Heart left ventricle (tissue), 16 donors: ENCODE measurements around the gene TNFAIP8L1. TPM values are rescaled to one million over a fixed set of nuclear protein-coding genes. Genes with fewer than 3 reads are reported as not detected.

Experiments used
- ATAC-seq, 4 donors: fragments of 200-7000 bp; cut with Tn5 transposase; one replicate each; pipeline ENCODE4 v1.9.1; 2020 to 2022; ENCODE audit warnings: moderate library complexity in 4 of 4, mild to moderate bottlenecking in 3 of 4, moderate number of reproducible peaks in 1 of 4
- DNase-seq, 5 donors: peaks; one replicate each; pipeline ENCODE4 v3.0.0-alpha.2; 2020
- H3K27ac ChIP-seq, 12 donors: fragments of 200-600 bp; sonication (generic) in 4 of 12; one replicate each; pipeline versions ENCODE4 v1.5.0 to v1.8.0; 2016 to 2022; ENCODE audit warnings: mild to moderate bottlenecking in 2 of 12
- H3K27me3 ChIP-seq, 9 donors: fragments of 200-600 bp; sonication (generic) in 2 of 9; one replicate each; pipeline versions ENCODE4 v1.5.1 to v1.8.0; 2016 to 2022; ENCODE audit warnings: mild to moderate bottlenecking in 3 of 9
- H3K36me3 ChIP-seq, 9 donors: fragments of 200-600 bp; sonication (generic) in 2 of 9; one replicate each; pipeline versions ENCODE4 v1.5.0 to v1.8.0; 2018 to 2022; ENCODE audit warnings: mild to moderate bottlenecking in 2 of 9
- H3K4me1 ChIP-seq, 12 donors: fragments of 200-600 bp; sonication (generic) in 4 of 12; one replicate each; pipeline versions ENCODE4 v1.5.0 to v1.8.0; 2016 to 2022; ENCODE audit warnings: mild to moderate bottlenecking in 3 of 12
- H3K4me3 ChIP-seq, 12 donors: fragments of 200-600 bp; sonication (generic) in 4 of 12; one replicate each; pipeline versions ENCODE4 v1.5.0 to v1.8.0; 2017 to 2022; ENCODE audit warnings: mild to moderate bottlenecking in 9 of 12, moderate library complexity in 4 of 12
- H3K9me3 ChIP-seq, 12 donors: fragments of 200-600 bp; sonication (generic) in 4 of 12; one replicate each; pipeline versions ENCODE4 v1.5.0 to v1.8.0; 2016 to 2022; ENCODE audit warnings: mild to moderate bottlenecking in 1 of 12
- POLR2A ChIP-seq, 2 donors: fragments of 450-650 bp; IDR thresholded peaks; one replicate each; pipeline ENCODE4 v1.6.1; 2017; ENCODE audit warnings: antibody characterized with exemption in 2 of 2, mild to moderate bottlenecking in 2 of 2, moderate library complexity in 2 of 2
- WGBS, 4 donors: extraction: QIAGEN DNeasy Blood & Tissue Kit in 2 of 4; methylation state at CpG; one replicate each; pipeline versions ENCODE4 v1.1.5 to v1.1.7; 2013 to 2018; 5-methylcytosine and 5-hydroxymethylcytosine counted together
- intact Hi-C, 10 donors: fragments of 100-400 bp; cut with DNase I; formaldehyde crosslinking; loops; one replicate each; pipeline versions ENCODE4 v1.11.1 to v1.14.2; 2022
- polyA plus RNA-seq, 2 donors: library from polyadenylated mRNA; stranded (reverse); fragments of 200-250 nt; gene quantifications; one replicate each; pipeline ENCODE4 v1.2.3, GENCODE V29; 2013
- total RNA-seq, 9 donors: library from RNA; depleted of rRNA in 2 of 9; stranded (reverse); fragments of >200 nt in 2 of 9; fragmentation: NEBNext Ultra II Directional in 3 of 9; extraction: Animal tissue kit (Norgen Biotek cat#: 25700) in 3 of 9; gene quantifications; one replicate each; pipeline versions ENCODE4 v1.1.0 to v1.2.4, GENCODE V29; 2016 to 2023
- TF ChIP-seq, protein P1 (sequence below), 12 donors: fragments of 200-600 bp; sonication (generic) in 4 of 12; IDR thresholded peaks; one replicate each; pipeline versions ENCODE4 v1.5.0 to v1.8.0; 2018 to 2022; ENCODE audit warnings: antibody characterized with exemption in 12 of 12, mild to moderate bottlenecking in 5 of 12
- donor health status: ischemic (EF 13 %, LVEDD 7.1; RV severe dilation, severe dysfunction).
- donor health status: healthy with polysubstance abuse.
- donor health status: DM: no; HTN: yes; CAD: no.
- donor health status: DM: no; HTN: no; CAD: no.
- donor health status: ischemic (EF 25% LVEDD 6.9; RV normal size, moderate dysfunction).
- donor health status: ischemic (EF 25% LVEDD 5.7; RV mildly dilated, moderate dysfunction).
- donor health status: healthy.
- donor health status: DM: yes; HTN: yes; CAD: no.
- donor health status: ischemic (EF 35%, LVEDD 5.7; RV mildly dilated, moderate dysfunction).
- donor health status: nonischemic (EF 11% LVEDD 7.7; RV severe dilation, severe dysfunction).
- donor health status: DM: yes; HTN: yes; CAD: no.
- donor health status: PGD.
- donor health status: ischemic (EF 29% LVEDD 5.4; RV normal size, mild dysfunction).
- donor health status: nonischemic (EF 23%, LVEDD 6.1; RV moderate dilation, normal function).

Gene TNFAIP8L1
- total and polyA plus RNA-seq, 11 donors, result 2.8 to 15.1 (median 6.1) TPM

- H3K27ac ChIP-seq, result no peak overlapping the region
- intact Hi-C loops, result no loop called here
- no peak for DNase-seq
- no peak overlapping the region for H3K4me3 ChIP-seq
- TF ChIP-seq, protein P1, sequence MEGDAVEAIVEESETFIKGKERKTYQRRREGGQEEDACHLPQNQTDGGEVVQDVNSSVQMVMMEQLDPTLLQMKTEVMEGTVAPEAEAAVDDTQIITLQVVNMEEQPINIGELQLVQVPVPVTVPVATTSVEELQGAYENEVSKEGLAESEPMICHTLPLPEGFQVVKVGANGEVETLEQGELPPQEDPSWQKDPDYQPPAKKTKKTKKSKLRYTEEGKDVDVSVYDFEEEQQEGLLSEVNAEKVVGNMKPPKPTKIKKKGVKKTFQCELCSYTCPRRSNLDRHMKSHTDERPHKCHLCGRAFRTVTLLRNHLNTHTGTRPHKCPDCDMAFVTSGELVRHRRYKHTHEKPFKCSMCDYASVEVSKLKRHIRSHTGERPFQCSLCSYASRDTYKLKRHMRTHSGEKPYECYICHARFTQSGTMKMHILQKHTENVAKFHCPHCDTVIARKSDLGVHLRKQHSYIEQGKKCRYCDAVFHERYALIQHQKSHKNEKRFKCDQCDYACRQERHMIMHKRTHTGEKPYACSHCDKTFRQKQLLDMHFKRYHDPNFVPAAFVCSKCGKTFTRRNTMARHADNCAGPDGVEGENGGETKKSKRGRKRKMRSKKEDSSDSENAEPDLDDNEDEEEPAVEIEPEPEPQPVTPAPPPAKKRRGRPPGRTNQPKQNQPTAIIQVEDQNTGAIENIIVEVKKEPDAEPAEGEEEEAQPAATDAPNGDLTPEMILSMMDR (IDR thresholded peaks at IDR 0.05), result no peak
- ATAC-seq, result no peak
- WGBS, 4 donors, result 77 to 82% (median 82%) methylated on average over 7 to 8 of the region's 8 CpGs
- peaks cover 5 to 84% (median 67%) of the 10 kb centered on the region in 9 donors for H3K36me3 ChIP-seq
- H3K4me1 ChIP-seq, result peaks cover 0 to 7% (median 0%) of the 10 kb centered on the region in 12 donors
- no peaks in the 10 kb centered on the region for H3K27me3 ChIP-seq
- peaks cover 0 to 14% (median 4%) of the 10 kb centered on the region in 12 donors for H3K9me3 ChIP-seq
Observed at GRCh38 chr19:4656102-4656501, 16.8 kb downstream of the TNFAIP8L1 start.

GRCh38 chr19:4657262-4657661 is 17.9 kb downstream of the TNFAIP8L1 start:
- WGBS, 4 donors, result 75 to 82% (median 79%) methylated on average over 14 of the region's 14 CpGs

GRCh38 chr19:4657835-4658234 is 18.5 kb downstream of the TNFAIP8L1 start:
- intact Hi-C loops, result no loop called here
- WGBS, 4 donors, result 92 to 96% (median 95%) methylated on average over 8 of the region's 8 CpGs
- no peak for DNase-seq

More at GRCh38 chr19:4657262-4657661, 17.9 kb downstream of the TNFAIP8L1 start:
- ATAC-seq, result no peak
- Histone ChIP-seq H3K9me3 (peaks cover 0 to 14% (median 4%) of the 10 kb centered on the region in 12 donors), H3K36me3 (peaks cover 5 to 87% (median 73%) of the 10 kb centered on the region in 9 donors), H3K4me3 (no peak overlapping the region), H3K27ac (no peak overlapping the region), H3K4me1 (peaks cover 0 to 7% (median 0%) of the 10 kb centered on the region in 12 donors), H3K27me3 (no peaks in the 10 kb centered on the region)
- DNase-seq, result no peak
- no peak for TF ChIP-seq POLR2A (IDR thresholded peaks at IDR 0.05)
- TF ChIP-seq, protein P1 (IDR thresholded peaks at IDR 0.05), result no peak
- intact Hi-C loops, result no loop called here

DNA sequence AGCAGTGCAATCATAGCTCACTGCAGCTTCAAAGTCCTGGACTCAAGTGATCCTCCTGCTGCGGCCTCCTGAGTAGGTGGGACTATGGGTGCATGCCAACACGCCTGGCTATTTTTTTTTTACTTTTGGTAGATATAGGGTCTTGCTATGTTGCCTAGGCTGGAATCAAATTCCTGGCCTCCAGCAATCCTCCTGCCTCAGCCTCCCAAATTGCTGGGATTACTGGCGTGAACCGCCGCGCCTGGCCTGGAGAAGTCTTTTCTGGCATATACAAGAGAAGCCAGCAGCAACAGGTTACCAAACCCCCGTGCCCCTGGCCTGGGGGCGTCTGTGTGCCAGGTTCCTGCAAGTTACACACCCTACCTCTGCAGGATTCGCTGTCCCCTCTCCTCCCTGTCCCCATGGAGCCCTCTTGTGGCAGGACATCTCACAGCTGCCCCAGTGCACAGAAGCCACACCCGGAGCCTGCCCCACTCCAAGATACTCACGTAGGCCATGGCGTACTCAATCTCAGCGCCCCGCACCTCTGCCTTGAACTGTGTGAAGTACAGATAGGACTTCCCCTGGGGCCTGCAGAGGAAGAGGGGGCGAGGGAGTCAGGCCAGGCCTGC is 21.0 kb downstream of the TNFAIP8L1 start:
- TF ChIP-seq, protein P1 (IDR thresholded peaks at IDR 0.05), result peak; percentile 16 to 46 (median 33)
- TF ChIP-seq POLR2A (IDR thresholded peaks at IDR 0.05), result no peak
- peak in 3 of 4 donors; percentile 42 to 77 (median 46) for ATAC-seq
- H3K36me3 ChIP-seq, result peaks cover 5 to 90% (median 75%) of the 10 kb centered on the region in 9 donors
- H3K4me1 ChIP-seq, result no peaks in the 10 kb centered on the region
- H3K27ac ChIP-seq, result no peak overlapping the region
- intact Hi-C loops, result no loop called here
- peak in 2 of 5 donors; percentile 43 to 56 for DNase-seq
- peaks cover 0 to 14% (median 4%) of the 10 kb centered on the region in 12 donors for H3K9me3 ChIP-seq
- H3K4me3 ChIP-seq, result no peak overlapping the region
- 78 to 85% (median 81%) methylated on average over 14 to 15 of the region's 15 CpGs for WGBS, 4 donors
- H3K27me3 ChIP-seq, result no peaks in the 10 kb centered on the region

More at GRCh38 chr19:4657835-4658234, 18.5 kb downstream of the TNFAIP8L1 start:
- no peak overlapping the region for H3K4me3 ChIP-seq
- H3K36me3 ChIP-seq, result peaks cover 5 to 88% (median 74%) of the 10 kb centered on the region in 9 donors
- peaks cover 0 to 14% (median 4%) of the 10 kb centered on the region in 12 donors for H3K9me3 ChIP-seq
- ATAC-seq, result no peak
- TF ChIP-seq POLR2A (IDR thresholded peaks at IDR 0.05), result no peak
- TF ChIP-seq, protein P1 (IDR thresholded peaks at IDR 0.05), result no peak
- H3K27ac ChIP-seq, result no peak overlapping the region
- H3K4me1 ChIP-seq, result peaks cover 0 to 7% (median 0%) of the 10 kb centered on the region in 12 donors
- H3K27me3 ChIP-seq, result no peaks in the 10 kb centered on the region
